Lower leg skin (tissue), 4 donors: Measurements from ENCODE around the gene TCF7L1. TPM values are rescaled to one million over a fixed set of nuclear protein-coding genes. Genes with fewer than 3 reads are reported as not detected.
"Not testable (repeated sequence)": the region's sequence is repeated elsewhere in the genome, so short reads cannot be mapped to it uniquely, and the experiment has no call there.

ENCODE experiments used
- DNase-seq, 2 donors: peaks; one replicate each; pipeline ENCODE4 v3.0.0-alpha.2; 2019; ENCODE audit warnings: low spot score in 2 of 2
- H3K4me3 ChIP-seq: fragments of 200-600 bp; sonication (generic); 2 replicates; pipeline ENCODE4 v1.5.1; 2017; ENCODE audit warnings: mild to moderate bottlenecking, low read depth; ENCODE audit not compliant: poor library complexity, severe bottlenecking
- CTCF ChIP-seq, 3 donors: fragments of 450-650 bp; IDR thresholded peaks; one replicate each; pipeline ENCODE4 v1.5.1; 2016; ENCODE audit warnings: antibody characterized with exemption in 3 of 3, mild to moderate bottlenecking in 3 of 3, moderate library complexity in 2 of 3
- POLR2A ChIP-seq, 2 donors: fragments of 450-650 bp; IDR thresholded peaks; one replicate each; pipeline ENCODE4 v1.6.1; 2016 to 2017; ENCODE audit warnings: antibody characterized with exemption in 2 of 2, mild to moderate bottlenecking in 1 of 2, moderate library complexity in 1 of 2
- WGBS, 2 donors: methylation state at CpG; one replicate each; pipeline ENCODE4 v1.1.5; 2018; 5-methylcytosine and 5-hydroxymethylcytosine counted together
- intact Hi-C: fragments of 100-400 bp; cut with DNase I; formaldehyde crosslinking; loops from one replicate; pipeline ENCODE4 v1.15.0; 2023; ENCODE audit warnings: low total_unique reads
- total RNA-seq, 4 donors: library from RNA; depleted of rRNA; stranded (reverse); fragments of >200 nt; gene quantifications; one replicate each; pipeline ENCODE4 v1.1.0, GENCODE V29; 2016

TCF7L1 gene
- total RNA-seq, 4 donors from 2014 or later = 0.67 to 4.8 (median 1.9) TPM

GRCh38 chr2:85195956-85196355 lies 62.8 kb downstream of the TCF7L1 start:
- intact Hi-C loops = no loop called here
- TF ChIP-seq CTCF (IDR thresholded peaks at IDR 0.05) (no peak), POLR2A (IDR thresholded peaks at IDR 0.05) (no peak)
- peak in 1 of 2 donors; percentile 23 for DNase-seq
- WGBS, 2 donors = 42 to 46% methylated on average over 5 of the region's 5 CpGs
- no peak overlapping the region for H3K4me3 ChIP-seq

- WGBS, 2 donors = 73 to 76% methylated on average over 3 of the region's 3 CpGs
- no peak for DNase-seq
- TF ChIP-seq POLR2A (IDR thresholded peaks at IDR 0.05) (no peak), CTCF (IDR thresholded peaks at IDR 0.05) (no peak)
- intact Hi-C loops = no loop called here
- no peak overlapping the region for H3K4me3 ChIP-seq
Observed at GRCh38 chr2:85199698-85200097, 66.5 kb downstream of the TCF7L1 start.

- peak in 1 of 2 donors; percentile 76 for DNase-seq
- WGBS, 2 donors = 92% methylated on average over 1 of the region's 1 CpG
- intact Hi-C loops = no loop called here
- H3K4me3 ChIP-seq = no peak overlapping the region
- TF ChIP-seq POLR2A (IDR thresholded peaks at IDR 0.05) (no peak), CTCF (IDR thresholded peaks at IDR 0.05) (no peak)
Observed at GRCh38 chr2:85209887-85210286, 76.7 kb downstream of the TCF7L1 start.

GRCh38 chr2:85210511-85210910 lies 77.3 kb downstream of the TCF7L1 start:
- TF ChIP-seq POLR2A (IDR thresholded peaks at IDR 0.05) = no peak
- TF ChIP-seq CTCF (IDR thresholded peaks at IDR 0.05) = no peak
- 87 to 90% methylated on average over 7 of the region's 7 CpGs for WGBS, 2 donors
- intact Hi-C loops = no loop called here
- H3K4me3 ChIP-seq = no peak overlapping the region
- DNase-seq = no peak

- intact Hi-C loops, H3K4me3 ChIP-seq: not testable (repeated sequence)
- WGBS, 2 donors = 93 to 96% methylated on average over 9 of the region's 9 CpGs
- peak in 1 of 2 donors; percentile 45 for DNase-seq
Observed at GRCh38 chr2:85211606-85212005, 78.4 kb downstream of the TCF7L1 start.

- intact Hi-C loops = no loop called here
- peak in 1 of 2 donors; percentile 82 for DNase-seq
Observed at GRCh38 chr2:85212841-85213240, 79.6 kb downstream of the TCF7L1 start.

GRCh38 chr2:85213404-85213803 lies 80.2 kb downstream of the TCF7L1 start:
- no peak for DNase-seq
- intact Hi-C loops = no loop called here
- H3K4me3 ChIP-seq = no peak overlapping the region
- TF ChIP-seq POLR2A (IDR thresholded peaks at IDR 0.05) = no peak
- no peak for TF ChIP-seq CTCF (IDR thresholded peaks at IDR 0.05)
- WGBS, 2 donors = 69 to 88% methylated on average over 2 of the region's 2 CpGs

More at GRCh38 chr2:85212841-85213240, 79.6 kb downstream of the TCF7L1 start:
- no peak overlapping the region for H3K4me3 ChIP-seq
- TF ChIP-seq POLR2A (IDR thresholded peaks at IDR 0.05) = no peak
- WGBS, 2 donors = 60 to 74% methylated on average over 3 of the region's 3 CpGs
